ENCODE measurements around the gene OR8B4. TPM values are rescaled to one million over a fixed set of nuclear protein-coding genes. Genes with fewer than 3 reads are reported as not detected.

The OR8B4 gene
- total and polyA plus RNA-seq, 12 donors: not detected

- no peak for DNase-seq
- no peak overlapping the region for H3K4me3 ChIP-seq
- 82 to 89% (median 88%) methylated on average over 2 of the region's 2 CpGs for WGBS, 4 donors
- TF ChIP-seq CTCF (IDR thresholded peaks at IDR 0.05) (no peak), POLR2A (IDR thresholded peaks at IDR 0.05) (no peak)
- intact Hi-C loops (cut with DNase I): no loop called here
- H3K27ac ChIP-seq: no peak overlapping the region
- H3K4me1 ChIP-seq (replicated peaks in 1 of 2): no peaks in the 10 kb centered on the region
- no peaks in the 10 kb centered on the region for H3K9me3 ChIP-seq (replicated peaks in 1 of 3)
- H3K27me3 ChIP-seq: no peaks in the 10 kb centered on the region
- no peaks in the 10 kb centered on the region for H3K36me3 ChIP-seq (replicated peaks in 1 of 2)
Measured at GRCh38 chr11:124380585-124380984, 44.1 kb downstream of the OR8B4 start.

GRCh38 chr11:124376280-124376679, 48.4 kb downstream of the OR8B4 start:
- DNase-seq: no peak
- no peaks in the 10 kb centered on the region for H3K36me3 ChIP-seq (replicated peaks in 1 of 2)
- H3K9me3 ChIP-seq (replicated peaks in 1 of 3): no peaks in the 10 kb centered on the region
- no peaks in the 10 kb centered on the region for H3K4me1 ChIP-seq (replicated peaks in 1 of 2)
- H3K4me3 ChIP-seq: no peak overlapping the region
- TF ChIP-seq CTCF (IDR thresholded peaks at IDR 0.05): no peak
- no peak for TF ChIP-seq POLR2A (IDR thresholded peaks at IDR 0.05)
- no peak overlapping the region for H3K27ac ChIP-seq
- intact Hi-C loops (cut with DNase I): no loop called here
- 55 to 73% (median 62%) methylated on average over 3 of the region's 3 CpGs for WGBS, 4 donors
- H3K27me3 ChIP-seq: no peaks in the 10 kb centered on the region

Other genes with a start within 250 kb of the OR8B4 start
- gene OR10D3, start 241.5 kb downstream of the OR8B4 start, total RNA-seq: not detected
- not detected for gene OR10D3, start 241.5 kb downstream of the OR8B4 start, polyA plus RNA-seq
- not detected for gene OR8G1, start 183.8 kb downstream of the OR8B4 start, total RNA-seq
- gene OR8G1, start 183.8 kb downstream of the OR8B4 start, polyA plus RNA-seq: not detected
- gene OR8G5, start 168.5 kb downstream of the OR8B4 start, total RNA-seq: not detected
- gene OR8G5, start 168.5 kb downstream of the OR8B4 start, polyA plus RNA-seq: not detected
- gene OR8D1, start 110.9 kb downstream of the OR8B4 start, total RNA-seq: not detected
- gene OR8D1, start 110.9 kb downstream of the OR8B4 start, polyA plus RNA-seq: not detected
- not detected for gene OR8D2, start 104.7 kb downstream of the OR8B4 start, total RNA-seq
- gene OR8D2, start 104.7 kb downstream of the OR8B4 start, polyA plus RNA-seq: not detected
- gene OR8B2, start 40.4 kb downstream of the OR8B4 start, total RNA-seq: not detected
- gene OR8B2, start 40.4 kb downstream of the OR8B4 start, polyA plus RNA-seq: not detected
- gene OR8B3, start 25.8 kb downstream of the OR8B4 start, total RNA-seq: not detected
- not detected for gene OR8B3, start 25.8 kb downstream of the OR8B4 start, polyA plus RNA-seq
- not detected for gene OR8B8, start 20.8 kb upstream of the OR8B4 start, total RNA-seq
- gene OR8B8, start 20.8 kb upstream of the OR8B4 start, polyA plus RNA-seq: not detected
- gene OR8B12, start 118.8 kb upstream of the OR8B4 start, total RNA-seq: not detected
- gene OR8B12, start 118.8 kb upstream of the OR8B4 start, polyA plus RNA-seq: not detected
- gene OR8A1, start 145.1 kb upstream of the OR8B4 start, total RNA-seq: not detected
- gene OR8A1, start 145.1 kb upstream of the OR8B4 start, polyA plus RNA-seq: not detected
- gene PANX3, start 186.6 kb upstream of the OR8B4 start, total RNA-seq: not detected
- gene PANX3, start 186.6 kb upstream of the OR8B4 start, polyA plus RNA-seq: not detected
- 10 to 100 TPM; 22.3 to 41.4 (median 35.1) TPM for gene TBRG1, start 198.0 kb upstream of the OR8B4 start, total RNA-seq
- 10 to 100 TPM; 38.4 to 66.7 (median 52.1) TPM for gene TBRG1, start 198.0 kb upstream of the OR8B4 start, polyA plus RNA-seq
- gene SIAE, start 248.9 kb upstream of the OR8B4 start, total RNA-seq: 10 to 100 TPM in 8 of 9 donors, 1 to 10 TPM in 1; 6.4 to 50.0 (median 30.3) TPM
- 10 to 100 TPM; 16.7 to 30.0 (median 16.7) TPM for gene SIAE, start 248.9 kb upstream of the OR8B4 start, polyA plus RNA-seq
- 1 to 10 TPM; 1.3 to 7.5 (median 2.8) TPM for gene SPA17, start 249.0 kb upstream of the OR8B4 start, total RNA-seq
- gene SPA17, start 249.0 kb upstream of the OR8B4 start, polyA plus RNA-seq: 10 to 100 TPM in 1 of 3 donors, 1 to 10 TPM in 2; 7.4 to 14.8 (median 8.0) TPM

All from adrenal gland (tissue), 12 donors.